ENCODE data around the gene ALS2CL. TPM values are rescaled to one million over a fixed set of nuclear protein-coding genes. Genes with fewer than 3 reads are reported as not detected.

The ALS2CL gene, protein sequence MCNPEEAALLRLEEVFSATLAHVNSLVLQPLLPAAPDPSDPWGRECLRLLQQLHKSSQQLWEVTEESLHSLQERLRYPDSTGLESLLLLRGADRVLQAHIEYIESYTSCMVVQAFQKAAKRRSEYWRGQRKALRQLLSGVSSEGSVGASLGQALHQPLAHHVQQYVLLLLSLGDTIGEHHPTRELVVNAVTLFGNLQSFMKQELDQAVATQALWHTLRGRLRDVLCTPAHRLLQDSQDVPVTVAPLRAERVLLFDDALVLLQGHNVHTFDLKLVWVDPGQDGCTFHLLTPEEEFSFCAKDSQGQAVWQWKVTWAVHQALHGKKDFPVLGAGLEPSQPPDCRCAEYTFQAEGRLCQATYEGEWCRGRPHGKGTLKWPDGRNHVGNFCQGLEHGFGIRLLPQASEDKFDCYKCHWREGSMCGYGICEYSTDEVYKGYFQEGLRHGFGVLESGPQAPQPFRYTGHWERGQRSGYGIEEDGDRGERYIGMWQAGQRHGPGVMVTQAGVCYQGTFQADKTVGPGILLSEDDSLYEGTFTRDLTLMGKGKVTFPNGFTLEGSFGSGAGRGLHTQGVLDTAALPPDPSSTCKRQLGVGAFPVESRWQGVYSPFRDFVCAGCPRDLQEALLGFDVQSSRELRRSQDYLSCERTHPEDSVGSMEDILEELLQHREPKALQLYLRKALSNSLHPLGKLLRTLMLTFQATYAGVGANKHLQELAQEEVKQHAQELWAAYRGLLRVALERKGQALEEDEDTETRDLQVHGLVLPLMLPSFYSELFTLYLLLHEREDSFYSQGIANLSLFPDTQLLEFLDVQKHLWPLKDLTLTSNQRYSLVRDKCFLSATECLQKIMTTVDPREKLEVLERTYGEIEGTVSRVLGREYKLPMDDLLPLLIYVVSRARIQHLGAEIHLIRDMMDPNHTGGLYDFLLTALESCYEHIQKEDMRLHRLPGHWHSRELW
- total RNA-seq, result 0.35 and 1.4 TPM in 2 replicates

DNA sequence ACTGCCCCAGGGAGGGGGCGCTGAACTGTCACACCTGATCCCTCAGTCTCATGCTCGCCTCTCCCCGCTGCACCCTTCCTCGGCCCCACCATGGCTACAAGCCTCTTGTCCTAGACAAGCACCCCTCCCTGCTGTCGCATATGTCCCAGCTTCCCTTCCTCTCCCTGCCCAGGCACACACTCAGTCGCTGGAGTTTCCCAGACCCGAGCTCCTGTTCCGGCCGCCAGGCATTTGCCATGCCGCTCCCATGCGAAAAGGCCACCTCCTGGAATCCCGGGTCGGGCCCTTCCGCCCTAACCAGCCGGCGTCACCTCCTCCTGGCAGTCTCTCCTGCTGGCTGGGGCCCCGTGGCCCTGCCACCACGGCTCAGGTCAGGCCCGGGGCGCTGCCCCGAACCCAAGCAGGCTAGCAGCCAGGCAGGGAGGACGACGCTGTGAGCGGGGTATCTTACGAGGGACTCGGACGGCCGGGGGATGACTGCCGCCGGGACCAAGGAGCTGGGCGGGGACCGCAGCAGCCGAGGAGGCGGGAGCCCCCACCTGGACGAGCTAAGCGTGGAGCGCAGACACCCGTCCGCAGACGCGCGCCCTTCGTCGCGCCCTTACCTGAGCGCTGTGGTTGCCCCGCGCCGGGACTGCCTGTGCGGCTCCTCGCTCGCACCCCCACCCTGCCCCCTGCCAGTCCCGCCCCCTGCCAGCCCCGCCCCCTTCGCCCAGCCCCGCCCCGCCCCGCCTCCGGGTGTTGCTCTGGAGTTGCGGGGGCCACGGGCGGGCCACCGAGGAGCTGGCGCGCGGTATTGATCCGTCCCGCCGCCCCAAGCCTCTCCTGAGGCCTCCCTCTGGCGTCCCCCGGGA lies at the start of gene ALS2CL:
TSS of gene ALS2CL (minus strand) at position 642 of the 854 bp plus-strand sequence. CDS start 4,239 bp downstream, outside the sequence.

DNA sequence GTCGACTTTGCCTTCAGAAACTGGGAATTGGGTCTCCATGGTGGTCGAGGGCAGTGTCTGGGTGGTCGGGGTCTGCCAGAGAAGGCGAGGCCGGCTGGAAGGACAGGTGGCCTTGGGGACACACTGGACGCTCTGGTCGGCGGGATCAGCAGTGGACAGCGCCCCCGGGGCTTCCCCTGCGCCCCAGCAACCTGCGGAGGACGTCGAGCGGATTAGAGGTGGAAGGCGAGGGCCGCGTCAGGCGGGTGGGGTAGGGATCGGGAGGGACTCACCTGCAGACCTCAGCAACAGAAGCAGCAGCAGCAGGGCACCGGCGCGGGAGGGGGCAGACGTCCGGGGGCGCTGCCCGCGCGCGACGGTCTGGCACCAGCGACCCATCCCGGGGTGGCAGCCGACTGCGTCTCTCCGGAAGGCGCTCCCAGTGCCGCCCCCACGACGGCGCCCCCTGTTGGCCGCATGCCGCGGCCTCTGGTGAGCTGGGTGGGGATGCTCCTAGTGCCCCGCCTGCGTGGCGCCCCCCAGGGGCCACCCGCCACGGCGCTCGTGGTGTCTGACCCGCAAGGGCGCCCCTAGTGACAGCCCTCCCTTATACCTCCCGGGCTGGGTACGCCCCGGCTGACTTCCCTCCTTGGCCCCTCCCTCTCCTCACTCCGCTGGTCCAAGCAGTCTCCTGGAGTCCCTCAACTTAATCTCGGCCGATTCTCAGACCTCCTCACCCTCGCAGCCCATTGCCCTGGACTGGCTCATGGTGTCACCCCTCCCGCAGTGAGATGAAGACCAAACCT lies 24.2 kb upstream of the ALS2CL start, which contains the start of gene PRSS50:
TSS of gene PRSS50 (minus strand) at position 423 of the 785 bp plus-strand sequence. CDS start at position 378, 45 bp downstream.

GRCh38 chr3:46701181-46701939 lies 7.9 kb upstream of the ALS2CL start, which contains the start of gene TMIE:
Gene TMIE, plus strand, starts transcription at chr3:46701392. Its CDS starts 96 bp downstream, at chr3:46701488.

Other genes with a start within 250 kb of the ALS2CL start
- not detected in 2 replicates for gene LTF, start 228.8 kb downstream of the ALS2CL start, total RNA-seq
- gene RTP3, start 195.7 kb downstream of the ALS2CL start, total RNA-seq, result not detected in 2 replicates
- gene LRRC2, start 127.4 kb downstream of the ALS2CL start, total RNA-seq, result 0.09 and 0.12 TPM in 2 replicates
- gene FAM240A, start 81.2 kb downstream of the ALS2CL start, total RNA-seq, result not detected in 2 replicates
- not detected in 2 replicates for gene TMIE, start 7.7 kb upstream of the ALS2CL start, total RNA-seq
- not detected in 2 replicates for gene PRSS50, start 24.2 kb upstream of the ALS2CL start, total RNA-seq
- 0.12 and 2.4 TPM in 2 replicates for gene MYL3, start 169.8 kb upstream of the ALS2CL start, total RNA-seq
- 11.8 and 13.4 TPM in 2 replicates for gene PTH1R, start 184.0 kb upstream of the ALS2CL start, total RNA-seq